ENCODE results near the gene USP48.

GRCh38 chr1:21774835-21775549 lies 8.0 kb downstream of the USP48 start:
- TF ChIP-seq CTCF (IDR thresholded peaks at IDR 0.05) (no peak), POLR2A (IDR thresholded peaks at IDR 0.05) (no peak)

Data from adrenal gland (tissue), 5 donors.